Prostate gland (tissue), 2 donors: ENCODE data around the gene PIK3CD.

ENCODE experiments used
- POLR2A ChIP-seq: fragments of 450-650 bp; IDR thresholded peaks from one replicate; pipeline ENCODE4 v1.6.1; 2016; ENCODE audit warnings: antibody characterized with exemption, mild to moderate bottlenecking
- POLR2AphosphoS5 ChIP-seq: sonication (generic); formaldehyde crosslinking; IDR thresholded peaks from one replicate; pipeline ENCODE4 v1.6.1; 2017; ENCODE audit warnings: antibody characterized with exemption
- TF ChIP-seq, protein P1 (sequence below), 4 experiments: fragments of 200-600 bp in 2 of 4; fragments of 450-650 bp in 2 of 4; sonication (generic) in 2 of 4; IDR thresholded peaks; 1 replicate in 3 of 4; 2 replicates in 1 of 4; pipeline ENCODE4 v1.5.1; 2016 to 2019; ENCODE audit warnings: antibody characterized with exemption in 4 of 4, mild to moderate bottlenecking in 2 of 4, moderate library complexity in 2 of 4

DNA sequence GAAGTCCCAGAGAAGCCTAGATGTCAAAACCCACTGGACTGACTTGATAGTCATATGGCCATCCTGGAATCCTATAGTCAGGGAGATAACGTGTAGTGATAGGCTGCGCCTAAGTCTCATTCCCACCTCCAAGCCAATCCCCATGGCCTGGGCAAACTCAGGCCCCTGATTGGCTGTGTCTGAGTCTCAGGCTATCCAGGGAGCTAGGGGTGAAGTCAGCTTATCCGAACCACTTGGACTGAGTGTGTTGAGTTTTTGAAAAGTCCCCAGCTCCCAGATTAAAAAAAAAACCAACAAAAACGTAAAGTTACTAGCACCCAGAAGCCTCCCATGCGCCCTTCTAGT lies 51.6 kb downstream of the PIK3CD start:
- TF ChIP-seq, protein P1, sequence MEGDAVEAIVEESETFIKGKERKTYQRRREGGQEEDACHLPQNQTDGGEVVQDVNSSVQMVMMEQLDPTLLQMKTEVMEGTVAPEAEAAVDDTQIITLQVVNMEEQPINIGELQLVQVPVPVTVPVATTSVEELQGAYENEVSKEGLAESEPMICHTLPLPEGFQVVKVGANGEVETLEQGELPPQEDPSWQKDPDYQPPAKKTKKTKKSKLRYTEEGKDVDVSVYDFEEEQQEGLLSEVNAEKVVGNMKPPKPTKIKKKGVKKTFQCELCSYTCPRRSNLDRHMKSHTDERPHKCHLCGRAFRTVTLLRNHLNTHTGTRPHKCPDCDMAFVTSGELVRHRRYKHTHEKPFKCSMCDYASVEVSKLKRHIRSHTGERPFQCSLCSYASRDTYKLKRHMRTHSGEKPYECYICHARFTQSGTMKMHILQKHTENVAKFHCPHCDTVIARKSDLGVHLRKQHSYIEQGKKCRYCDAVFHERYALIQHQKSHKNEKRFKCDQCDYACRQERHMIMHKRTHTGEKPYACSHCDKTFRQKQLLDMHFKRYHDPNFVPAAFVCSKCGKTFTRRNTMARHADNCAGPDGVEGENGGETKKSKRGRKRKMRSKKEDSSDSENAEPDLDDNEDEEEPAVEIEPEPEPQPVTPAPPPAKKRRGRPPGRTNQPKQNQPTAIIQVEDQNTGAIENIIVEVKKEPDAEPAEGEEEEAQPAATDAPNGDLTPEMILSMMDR (IDR thresholded peaks at IDR 0.05) = no peak
- TF ChIP-seq POLR2AphosphoS5 (no peak), POLR2A (no peak)
